ENCODE measurements around the gene WDR82. TPM values are rescaled to one million over a fixed set of nuclear protein-coding genes. Genes with fewer than 3 reads are reported as not detected.

The WDR82 gene
- total RNA-seq (ENCODE audit: low replicate concordance), result 45.4 and 49.2 TPM in 2 replicates

DNA sequence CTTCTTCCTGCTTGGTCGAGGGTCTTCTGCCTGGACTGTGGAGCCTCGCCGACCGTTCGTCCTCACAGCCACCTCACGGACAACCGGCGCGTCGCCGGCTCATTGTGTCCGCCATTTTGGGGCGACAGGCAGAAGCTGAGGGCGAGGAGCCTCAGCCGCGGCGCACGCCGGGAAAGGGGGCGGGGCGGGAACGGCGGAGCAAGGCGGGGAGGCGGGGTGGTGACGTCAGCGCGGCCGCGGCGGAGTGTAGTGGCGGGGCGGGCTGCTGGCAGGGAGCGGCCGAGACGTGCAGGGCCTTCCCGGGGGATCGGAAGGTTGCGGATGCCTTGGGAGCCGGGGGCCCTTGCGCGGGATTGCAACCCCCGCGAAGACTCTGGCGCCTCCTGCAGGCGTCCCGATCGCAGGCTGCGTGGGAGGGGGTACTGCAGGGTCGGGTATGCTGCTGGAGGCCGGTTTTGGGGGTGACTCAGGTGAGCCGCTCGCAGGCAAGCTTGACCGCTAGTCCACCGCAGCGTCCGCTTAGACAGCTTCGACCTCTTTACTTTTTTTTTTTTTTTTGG, at the start of gene WDR82:
Gene WDR82, minus strand, starts transcription at position 140 of the 560 bp plus-strand sequence. CDS start 288 bp downstream, outside the sequence.
- Histone ChIP-seq H3K36me3 (no peaks in the 10 kb centered on the region), H4K20me1 (ENCODE audit: low read depth) (peaks cover 45% of the 10 kb centered on the region), H3K4me3 (peak within 1 kb of the TSS; percentile 89), H3K4me2 (peak within 1 kb of the TSS; percentile 99), H3K27me3 (no peaks in the 10 kb centered on the region), H3K9ac (peak within 1 kb of the TSS; percentile 93), H3K9me3 (ENCODE audit: low read depth) (no peaks in the 10 kb centered on the region), H3F3A (ENCODE audit: low read depth) (peaks cover 22% of the 10 kb centered on the region), H3K4me1 (peaks cover 32% of the 10 kb centered on the region), H2AFZ (replicated peaks) (peak within 1 kb of the TSS; percentile 32), H3K27ac (peak within 1 kb of the TSS; percentile 91), H3K79me2 (ENCODE audit: low read depth) (peaks cover 46% of the 10 kb centered on the region)
- H3K4me1 Mint-ChIP-seq, result peaks cover 38% of the 10 kb centered on the region
- H3K36me3 Mint-ChIP-seq, result peaks cover 13% of the 10 kb centered on the region
- peak within 1 kb of the TSS; percentile 96 for H3K4me3 Mint-ChIP-seq
- H3K9me3 Mint-ChIP-seq, result no peaks in the 10 kb centered on the region
- H3K27ac Mint-ChIP-seq, result peak within 1 kb of the TSS; percentile 100
- peaks cover 9% of the 10 kb centered on the region for H3K27me3 Mint-ChIP-seq (ENCODE audit: insufficient read depth, low read depth)
- DNase-seq (ENCODE audit: low spot score), result peak; percentile 98
- TF ChIP-seq EZH2phosphoT487 (IDR thresholded peaks at IDR 0.05) (no peak), CTCF (IDR thresholded peaks at IDR 0.05) (peak; percentile 54)

DNA sequence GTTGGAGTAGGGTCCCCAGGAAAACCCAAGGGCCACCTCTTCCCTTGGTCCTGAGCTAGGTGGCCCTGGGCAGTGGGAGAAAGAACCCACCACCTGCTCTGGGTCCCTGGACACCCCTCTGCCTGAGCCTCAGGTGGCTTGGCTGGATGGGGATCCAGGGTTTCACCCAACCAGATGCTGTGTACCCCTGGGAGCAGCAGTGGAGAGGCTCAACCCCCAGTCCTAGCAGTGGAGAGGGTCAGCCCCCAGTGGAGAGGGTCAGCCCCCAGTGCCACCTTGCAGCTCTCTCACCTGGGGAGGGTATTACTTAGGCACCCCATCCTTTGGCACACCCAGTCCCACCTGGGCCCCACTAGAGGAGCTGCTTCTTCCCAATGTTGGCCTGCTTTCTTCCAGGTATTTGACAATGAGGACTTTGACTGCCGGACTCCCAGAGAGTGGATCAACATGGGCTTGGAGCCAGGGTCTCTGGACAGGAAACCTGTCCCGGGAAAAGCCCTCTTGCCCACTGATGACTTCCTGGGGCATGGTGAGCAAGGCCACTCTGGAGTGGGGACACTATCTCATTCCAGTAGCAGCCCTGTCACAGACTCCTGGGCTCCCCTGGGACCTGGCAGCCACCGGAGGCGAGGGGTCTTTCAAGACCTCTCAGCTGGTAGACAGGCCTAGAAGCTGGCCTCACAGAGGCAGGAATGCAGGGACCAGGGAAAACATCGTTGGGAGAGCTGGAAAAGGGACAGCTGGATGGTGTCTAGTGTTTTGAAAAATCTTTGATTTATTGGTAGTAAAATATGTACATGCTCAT, 49.2 kb upstream of the WDR82 start:
- TF ChIP-seq EZH2phosphoT487 (IDR thresholded peaks at IDR 0.05) (no peak), EZH2 (IDR thresholded peaks at IDR 0.05) (no peak), CTCF (IDR thresholded peaks at IDR 0.05) (no peak)
- no peaks in the 10 kb centered on the region for H3K9me3 Mint-ChIP-seq
- Histone ChIP-seq H3K4me2 (no peak overlapping the region), H3K4me3 (no peak overlapping the region), H4K20me1 (ENCODE audit: low read depth) (no peaks in the 10 kb centered on the region), H3K79me2 (ENCODE audit: low read depth) (no peaks in the 10 kb centered on the region), H3K9ac (no peak overlapping the region), H3F3A (ENCODE audit: low read depth) (no peaks in the 10 kb centered on the region), H3K36me3 (no peaks in the 10 kb centered on the region), H3K27ac (no peak overlapping the region), H3K9me3 (ENCODE audit: low read depth) (no peaks in the 10 kb centered on the region), H3K4me1 (peaks cover 4% of the 10 kb centered on the region), H2AFZ (replicated peaks) (no peak overlapping the region), H3K27me3 (no peaks in the 10 kb centered on the region)
- no peak overlapping the region for H3K4me3 Mint-ChIP-seq
- H3K4me1 Mint-ChIP-seq, result peaks cover 5% of the 10 kb centered on the region
- H3K27ac Mint-ChIP-seq, result no peak overlapping the region
- no peak for DNase-seq (ENCODE audit: low spot score)
- peaks cover 9% of the 10 kb centered on the region for H3K27me3 Mint-ChIP-seq (ENCODE audit: insufficient read depth, low read depth)
- no peaks in the 10 kb centered on the region for H3K36me3 Mint-ChIP-seq

DNA sequence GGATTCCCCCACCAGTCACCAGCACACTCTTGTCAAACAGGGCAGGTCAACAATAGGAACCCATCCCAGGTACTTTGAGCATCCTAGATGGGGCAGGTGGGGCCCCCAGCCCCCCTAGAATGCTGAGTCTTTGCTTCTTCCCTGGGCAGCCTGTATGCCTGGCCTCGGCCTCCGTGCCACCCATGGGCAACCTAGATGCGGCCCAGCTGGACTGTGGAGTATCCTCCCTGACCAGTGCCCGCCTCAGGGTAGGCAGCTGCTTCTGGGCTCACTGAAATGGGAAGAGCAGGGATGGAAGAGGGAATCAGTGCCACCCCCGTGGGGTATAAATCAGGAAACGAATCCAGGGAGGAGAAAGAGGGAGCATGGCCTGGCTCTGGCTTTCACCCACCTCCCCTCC, 48.5 kb upstream of the WDR82 start:
- H3K9ac ChIP-seq, result no peak overlapping the region
- Mint-ChIP-seq H3K4me3 (no peak overlapping the region), H3K27me3 (ENCODE audit: insufficient read depth, low read depth) (peaks cover 9% of the 10 kb centered on the region), H3K4me1 (peaks cover 5% of the 10 kb centered on the region), H3K36me3 (no peaks in the 10 kb centered on the region), H3K27ac (no peak overlapping the region), H3K9me3 (no peaks in the 10 kb centered on the region)
- no peaks in the 10 kb centered on the region for H3K9me3 ChIP-seq (ENCODE audit: low read depth)
- no peaks in the 10 kb centered on the region for H3K36me3 ChIP-seq
- H3K27me3 ChIP-seq, result no peaks in the 10 kb centered on the region
- no peak for DNase-seq (ENCODE audit: low spot score)
- peaks cover 4% of the 10 kb centered on the region for H3K4me1 ChIP-seq
- H3K79me2 ChIP-seq (ENCODE audit: low read depth), result no peaks in the 10 kb centered on the region
- no peak overlapping the region for H3K4me2 ChIP-seq
- no peak overlapping the region for H2AFZ ChIP-seq (replicated peaks)
- TF ChIP-seq EZH2phosphoT487 (IDR thresholded peaks at IDR 0.05), result no peak
- TF ChIP-seq CTCF (IDR thresholded peaks at IDR 0.05), result no peak
- TF ChIP-seq EZH2 (IDR thresholded peaks at IDR 0.05), result no peak
- H3F3A ChIP-seq (ENCODE audit: low read depth), result no peaks in the 10 kb centered on the region
- H4K20me1 ChIP-seq (ENCODE audit: low read depth), result no peaks in the 10 kb centered on the region
- H3K27ac ChIP-seq, result no peak overlapping the region
- no peak overlapping the region for H3K4me3 ChIP-seq

Measured in neural progenitor cell (in vitro differentiated cells).